NCI-H2227 (cell line): ENCODE measurements around the gene ARSB.

Experiments
- DNase-seq: peaks from one replicate; lab custom pipeline; 2025; ENCODE audit not compliant: unreplicated experiment; lab: John Stamatoyannopoulos, UW

ARSB gene

DNA sequence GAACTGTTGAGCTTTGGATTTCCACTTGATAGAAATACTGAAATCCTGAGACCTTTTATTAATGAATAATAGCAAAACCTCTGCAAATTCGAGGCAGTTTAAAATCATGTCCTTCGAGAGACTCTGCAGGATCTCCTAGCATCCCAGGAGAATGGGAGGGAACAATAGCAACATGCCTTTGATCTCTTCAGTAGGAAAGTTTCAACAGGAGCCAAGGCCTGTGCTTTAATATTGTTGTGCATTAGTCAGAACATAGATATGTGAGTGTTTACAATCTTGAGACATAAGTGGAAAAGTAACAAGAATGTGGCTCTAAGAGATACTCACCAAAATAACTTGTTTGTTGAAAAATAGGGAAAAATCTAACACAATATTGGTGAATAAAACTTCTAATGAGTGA is 253.2 kb downstream of the ARSB start:
- no peak for DNase-seq

GRCh38 chr5:78730300-78731094 is 254.6 kb downstream of the ARSB start:
- no peak for DNase-seq

DNA sequence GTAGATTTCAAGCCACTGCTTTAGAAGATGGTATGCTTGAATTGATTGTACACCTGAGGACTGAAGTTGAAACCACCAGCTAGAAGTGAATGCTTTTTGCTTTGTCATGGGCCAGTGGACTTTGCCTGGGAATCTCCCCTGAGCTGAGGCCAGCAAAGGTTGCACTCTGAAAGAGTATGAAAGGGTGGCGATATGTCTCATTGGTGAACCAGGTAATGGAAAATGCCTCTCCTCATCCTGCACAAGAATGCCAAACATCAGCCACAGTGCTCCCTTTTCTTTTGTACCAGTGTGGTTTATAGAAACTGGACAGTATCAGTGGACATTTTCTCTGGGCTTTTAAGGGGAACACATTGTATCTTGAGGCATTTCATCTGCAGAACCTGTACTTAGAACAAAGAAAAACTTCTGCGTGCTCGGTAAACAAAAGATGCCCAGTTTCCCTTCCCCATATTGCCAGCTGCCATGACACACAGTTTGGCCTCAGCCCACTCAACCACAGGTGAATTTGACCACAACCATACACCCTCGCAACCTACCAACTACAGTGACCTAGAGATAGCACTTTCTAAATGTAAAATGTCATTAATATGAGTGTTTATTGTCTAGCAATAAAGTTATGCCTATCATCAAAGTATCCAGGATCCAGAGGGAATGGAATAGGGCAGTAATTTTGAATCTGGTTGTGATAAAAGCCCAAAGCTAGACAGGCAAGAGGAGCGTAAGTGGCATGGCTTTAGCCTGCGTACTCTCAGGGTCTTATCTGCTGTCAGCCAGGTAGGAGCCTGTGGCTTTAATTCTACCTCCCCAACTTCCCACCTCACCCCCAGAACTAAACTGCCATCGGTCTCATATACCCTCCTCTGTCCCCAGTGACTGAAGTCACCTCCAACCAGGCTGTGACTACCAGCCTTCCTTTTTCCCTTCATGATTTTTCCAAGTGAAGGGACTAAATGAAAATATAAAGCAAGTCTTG is 257.0 kb downstream of the ARSB start:
- no peak for DNase-seq
